ENCODE measurements around the gene RNF121.

- TF ChIP-seq CTCF (conservative IDR thresholded peaks at IDR 0.05) (no peak), ZFX (IDR thresholded peaks at IDR 0.05) (no peak)
Observed at GRCh38 chr11:72001834-72002591, 73.2 kb downstream of the RNF121 start.

All from C4-2B (cell line).